GM12878 (cell line): ENCODE results near the gene AKAP9.

Source experiments
- BRCA1 ChIP-seq: IDR thresholded peaks from 2 replicates; pipeline ENCODE4 v1.6.1; 2011; ENCODE audit warnings: low read depth, low read length, improper control_type of control experiment
- CHD1 ChIP-seq: IDR thresholded peaks from 2 replicates; pipeline ENCODE4 v1.6.1; 2012; ENCODE audit warnings: low read depth, low read length, improper control_type of control experiment
- FOS ChIP-seq: IDR thresholded peaks from 3 replicates; pipeline ENCODE4 v1.6.1; 2011; ENCODE audit warnings: borderline replicate concordance; ENCODE audit not compliant: insufficient read length; ENCODE audit errors: extremely low read depth
- GABPA ChIP-seq: IDR thresholded peaks from 2 replicates; pipeline ENCODE4 v1.6.1; 2014; ENCODE audit warnings: antibody characterized with exemption, low read depth, mild to moderate bottlenecking, inconsistent platforms
- PBX3 ChIP-seq: IDR thresholded peaks from 2 replicates; pipeline ENCODE4 v1.6.1; 2011; ENCODE audit warnings: mild to moderate bottlenecking, low read depth, low read length, moderate library complexity; ENCODE audit not compliant: insufficient replicate concordance

DNA sequence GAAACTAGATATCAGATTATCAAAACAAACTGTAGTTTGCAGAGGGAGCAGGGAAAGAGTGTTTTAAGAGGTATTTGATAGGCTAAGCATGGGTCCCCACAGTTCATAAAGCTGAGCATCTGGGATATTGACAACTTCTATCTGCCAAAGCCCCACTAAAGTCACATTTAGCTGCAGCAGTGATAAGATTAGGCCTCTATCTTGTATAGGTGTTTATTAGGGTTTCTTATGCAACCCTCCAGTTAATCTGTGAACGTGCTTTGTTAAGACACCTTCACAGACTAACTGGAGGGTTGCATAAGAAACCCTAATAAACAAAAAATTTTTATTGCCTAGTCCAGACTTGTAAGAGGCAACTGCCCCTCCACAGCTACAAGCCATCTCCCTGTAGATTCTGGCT, 115.6 kb downstream of the AKAP9 start:
- TF ChIP-seq CHD1 (no peak), PBX3 (no peak), BRCA1 (no peak), GABPA (no peak), FOS (no peak)
